Mesenteric fat pad (tissue), 1 donor: Measurements from ENCODE around the gene CACNG3. TPM values are rescaled to one million over a fixed set of nuclear protein-coding genes. Genes with fewer than 3 reads are reported as not detected.

ENCODE experiments used
- DNase-seq: peaks from one replicate; pipeline ENCODE4 v3.0.0-alpha.2; 2020; ENCODE audit warnings: low spot score
- total RNA-seq: library from RNA; stranded (reverse); fragmentation: NEBNext Ultra II Directional; extraction: Animal tissue kit (Norgen Biotek cat#: 25700); gene quantifications from one replicate; pipeline ENCODE4 v1.2.1, GENCODE V29; 2021
- donor health status: DM: yes; HTN: yes; CAD: no.

CACNG3 gene
- total RNA-seq, 1 donor from 2014 or later, result not detected

- DNase-seq, result no peak
Measured at GRCh38 chr16:24382762-24383407, 126.8 kb downstream of the CACNG3 start.

- DNase-seq, result no peak
Measured at GRCh38 chr16:24394341-24394740, 138.2 kb downstream of the CACNG3 start.

GRCh38 chr16:24396350-24397271, 140.5 kb downstream of the CACNG3 start:
- DNase-seq, result no peak

- DNase-seq, result no peak
Measured at GRCh38 chr16:24409045-24409444, 152.9 kb downstream of the CACNG3 start.
